Retina (tissue), 1 donor: ENCODE data around the gene GM2A.
"Not testable (repeated sequence)": the region's sequence is repeated elsewhere in the genome, so short reads cannot be mapped to it uniquely, and the experiment has no call there.

ENCODE experiments used
- DNase-seq: peaks from one replicate; pipeline ENCODE4 v3.0.0-alpha.2; 2016

Gene GM2A

DNA sequence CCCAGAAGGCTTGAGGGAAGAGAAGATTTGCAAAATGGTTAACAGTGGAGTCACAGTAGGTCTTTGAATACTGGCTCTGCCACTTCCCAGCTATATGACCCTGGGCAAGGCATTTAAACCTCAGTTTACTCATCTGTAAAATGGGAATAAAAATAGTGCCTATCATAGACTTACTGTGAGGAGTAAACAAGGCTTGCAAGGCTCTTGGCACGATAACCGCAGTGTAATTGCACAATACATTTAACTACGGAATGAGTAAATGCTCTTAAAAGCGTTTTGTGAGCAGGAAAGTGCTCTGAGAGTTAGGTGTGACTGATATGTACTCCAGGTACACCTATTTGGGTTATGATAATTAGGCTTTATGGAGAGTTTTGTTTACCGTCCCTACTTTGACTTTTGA, 42.2 kb downstream of the GM2A start:
- DNase-seq: no peak

DNA sequence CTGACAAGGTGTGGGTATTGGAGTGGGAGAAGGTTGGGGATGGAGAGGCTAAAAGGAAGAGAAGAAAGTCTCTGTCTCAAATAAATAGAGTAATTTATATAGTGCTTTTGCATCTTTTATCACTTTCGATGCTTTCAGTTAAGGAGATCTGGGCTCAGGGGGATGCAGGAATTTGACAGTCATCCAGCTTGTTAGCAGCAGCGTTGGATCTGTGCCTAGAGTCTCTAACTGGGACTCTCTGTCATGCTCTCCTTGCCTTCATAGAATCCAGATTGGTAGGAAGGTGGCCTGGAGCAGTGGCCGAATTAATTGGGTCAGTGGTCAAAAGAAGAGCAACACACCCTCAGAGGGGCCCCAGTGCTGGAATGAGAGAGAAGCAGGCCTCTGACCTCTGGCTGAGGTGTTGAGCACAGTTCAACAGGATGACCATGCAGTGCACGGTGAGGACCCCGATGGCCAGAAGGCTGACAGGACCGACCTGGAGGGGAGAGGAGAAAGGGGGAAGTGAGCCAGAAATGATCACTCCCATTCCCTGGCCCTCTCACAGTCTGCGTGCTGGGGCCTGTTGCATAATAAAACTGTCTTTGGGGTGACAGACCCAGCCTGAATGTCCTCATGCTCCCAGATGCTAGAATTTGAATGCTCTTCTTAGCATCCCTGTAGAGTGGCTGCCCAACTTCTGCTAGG, 42.9 kb downstream of the GM2A start:
- DNase-seq: peak; percentile 19

DNA sequence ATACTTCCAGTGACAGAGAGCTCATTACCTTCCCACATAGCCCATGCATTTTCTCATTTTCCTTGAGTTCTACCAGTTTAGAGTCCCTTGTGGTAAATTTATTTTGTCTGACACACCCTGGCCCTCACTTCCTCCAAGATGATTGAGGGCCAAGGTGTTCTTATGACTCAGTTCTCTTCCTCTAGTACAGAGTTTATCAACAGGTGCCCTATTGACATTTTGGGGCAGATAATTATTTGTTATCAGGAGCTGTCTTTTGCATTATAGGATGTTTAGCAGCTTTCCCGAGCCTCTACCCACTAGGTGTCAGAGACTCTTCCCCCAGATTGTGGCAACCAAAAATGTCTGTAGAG, 43.5 kb downstream of the GM2A start:
- DNase-seq: no peak

DNA sequence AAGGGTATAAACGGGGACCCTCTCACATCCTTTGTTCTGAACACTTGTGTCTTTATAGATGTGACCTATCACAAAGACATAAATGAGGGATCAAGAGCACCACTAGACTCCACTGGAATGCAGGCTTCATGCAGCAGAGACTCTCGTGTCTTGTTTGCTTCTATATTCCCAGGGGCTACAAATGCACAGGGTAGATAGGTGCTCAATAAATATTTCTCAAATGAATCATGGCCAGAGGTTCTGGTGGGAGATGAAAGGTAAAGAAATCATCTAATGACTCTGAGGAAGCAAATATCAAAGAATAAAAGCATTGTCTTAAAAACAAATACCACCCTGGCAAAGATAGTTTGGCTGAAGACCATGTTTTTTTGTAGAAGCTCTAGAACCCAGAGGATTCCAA, 44.0 kb downstream of the GM2A start:
- no peak for DNase-seq

DNA sequence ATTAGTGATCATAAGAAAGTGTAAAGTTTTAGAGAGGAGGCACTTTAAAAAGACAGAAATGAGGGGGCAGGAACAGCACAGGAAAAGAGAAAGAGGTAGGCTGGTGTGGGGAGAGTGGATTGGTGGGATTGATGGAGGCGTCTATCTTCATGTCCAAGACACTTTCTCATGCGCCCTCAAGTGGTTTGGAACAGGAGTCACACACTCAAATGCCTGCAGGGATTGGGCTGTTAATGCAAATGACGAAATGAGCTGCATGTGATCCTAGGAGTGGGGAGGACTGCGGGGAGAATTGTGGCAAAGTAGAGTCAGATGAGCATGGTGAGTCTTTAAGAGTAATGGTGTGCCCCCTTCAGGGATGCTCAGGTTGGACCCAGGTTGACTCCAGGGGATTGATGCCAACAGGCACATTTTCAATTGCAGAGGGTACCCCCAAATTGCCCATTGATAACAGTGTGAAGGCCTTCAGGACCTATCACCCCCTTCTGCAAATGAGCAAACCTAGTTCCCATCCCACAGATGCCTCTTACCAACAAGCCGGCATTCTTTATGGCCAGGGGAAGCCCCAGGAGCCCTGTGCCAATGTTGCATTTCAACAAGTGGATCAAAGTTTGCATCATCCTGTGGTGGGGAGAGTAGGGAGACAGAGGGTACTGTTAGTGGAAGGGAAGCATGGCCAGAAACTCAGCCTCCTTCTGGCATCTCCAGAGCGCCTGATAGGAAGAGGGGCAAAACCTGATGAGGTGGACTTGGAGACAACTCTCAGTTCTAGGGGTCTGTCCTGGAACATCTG, 45.3 kb downstream of the GM2A start:
- no peak for DNase-seq

DNA sequence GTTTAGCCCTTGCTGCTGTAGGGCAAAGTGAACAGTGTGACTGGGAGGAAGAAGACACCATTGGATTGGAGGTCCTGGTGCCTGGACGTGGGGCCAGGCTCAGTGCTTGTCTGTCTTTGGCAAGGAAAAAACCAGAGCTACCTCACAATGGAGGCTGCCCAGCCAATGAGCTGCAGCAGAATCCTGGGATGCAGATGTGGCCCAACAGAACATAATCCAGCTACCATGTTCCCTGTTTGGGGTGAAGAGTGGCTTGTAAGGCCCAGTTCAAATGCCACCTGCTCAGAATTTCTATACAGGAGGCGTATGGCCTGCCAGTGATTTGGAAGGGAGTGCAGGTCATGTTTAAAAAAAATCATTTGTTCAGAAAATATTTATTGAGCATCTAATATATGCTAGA, 50.7 kb downstream of the GM2A start, which contains the start of gene SLC36A3:
Gene SLC36A3 (minus strand): TSS at position 101 of the 400 bp plus-strand sequence. CDS start 412 bp downstream, outside the sequence.
- DNase-seq: no peak

DNA sequence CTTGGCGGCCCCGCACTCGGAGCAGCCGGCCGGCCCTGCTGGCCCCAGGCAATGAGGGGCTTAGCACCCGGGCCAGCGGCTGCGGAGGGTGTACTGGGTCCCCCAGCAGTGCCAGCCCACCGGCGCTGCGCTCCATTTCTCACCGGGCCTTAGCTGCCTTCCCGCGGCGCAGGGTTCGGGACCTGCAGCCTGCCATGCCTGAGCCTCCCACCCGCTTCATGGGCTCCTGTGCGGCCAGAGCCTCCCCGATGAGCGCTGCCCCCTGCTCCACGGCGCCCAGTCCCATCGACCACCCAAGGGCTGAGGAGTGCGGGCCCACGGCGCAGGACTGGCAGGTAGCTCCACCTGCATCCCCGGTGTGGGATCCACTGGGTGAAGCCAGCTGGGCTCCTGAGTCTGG, 56.3 kb downstream of the GM2A start:
- not testable (repeated sequence) for DNase-seq

DNA sequence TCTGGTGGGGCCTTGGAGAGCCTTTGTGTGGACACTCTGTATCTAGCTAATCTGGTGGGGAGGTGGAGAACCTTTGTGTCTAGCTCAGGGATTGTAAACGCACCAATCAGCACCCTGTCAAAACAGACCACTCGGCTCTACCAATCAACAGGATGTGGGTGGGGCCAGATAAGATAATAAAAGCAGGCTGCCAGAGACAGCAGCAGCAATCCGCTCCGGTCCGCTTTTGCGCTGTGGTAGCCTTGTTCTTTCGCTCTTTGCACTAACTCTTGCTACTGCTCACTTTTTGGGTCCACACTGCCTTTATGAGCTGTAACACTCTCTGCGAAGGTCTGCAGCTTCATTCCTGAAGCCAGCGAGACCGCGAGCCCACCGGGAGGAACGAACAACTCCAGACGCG, 56.8 kb downstream of the GM2A start:
- DNase-seq: not testable (repeated sequence)

DNA sequence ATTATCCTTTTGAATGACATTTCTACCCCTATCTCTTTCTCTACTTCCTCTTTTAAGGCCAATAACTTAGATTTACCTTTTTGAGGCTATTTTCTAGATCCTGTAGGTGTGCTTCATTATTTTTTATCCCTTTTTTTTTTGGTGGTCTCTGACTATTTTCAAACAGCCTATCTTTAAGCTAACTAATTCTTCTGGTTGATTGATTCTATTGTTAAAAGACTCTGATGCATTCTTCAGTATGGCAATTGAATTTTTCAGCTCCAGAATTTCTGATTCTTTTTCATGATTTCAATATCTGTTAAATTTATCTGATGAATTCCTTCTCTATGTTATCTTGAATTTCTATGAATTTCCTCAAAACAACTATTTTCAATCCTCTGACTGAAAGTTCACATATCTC, 57.9 kb downstream of the GM2A start:
- no peak for DNase-seq

DNA sequence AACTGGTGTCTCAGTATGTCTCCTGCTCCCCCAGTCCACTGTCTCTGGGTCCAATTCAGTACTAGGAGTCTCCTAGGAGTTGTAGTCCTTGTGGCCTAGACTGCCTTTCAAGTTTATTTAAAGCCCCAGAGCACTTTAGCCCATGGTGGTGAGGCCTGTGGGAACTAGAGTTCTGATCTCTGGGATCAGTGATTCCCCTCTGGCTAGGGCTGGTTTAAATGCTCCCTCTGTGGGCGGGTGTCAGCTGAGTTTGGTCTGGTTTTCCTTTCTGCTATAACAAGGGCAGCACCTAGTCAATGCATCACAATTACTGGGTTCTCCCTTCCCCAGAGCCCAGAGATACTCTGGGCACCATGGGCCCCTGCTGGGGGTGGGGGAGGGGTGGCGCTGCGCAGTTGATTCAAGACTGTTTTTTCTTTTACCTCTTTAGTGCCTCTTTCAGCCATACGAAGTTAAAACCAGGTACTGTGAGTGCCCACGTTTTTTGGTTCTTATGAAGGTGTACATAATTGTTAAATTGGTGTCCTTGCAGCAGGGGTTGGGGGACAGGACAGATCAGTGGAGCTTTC, 59.9 kb downstream of the GM2A start:
- no peak for DNase-seq

DNA sequence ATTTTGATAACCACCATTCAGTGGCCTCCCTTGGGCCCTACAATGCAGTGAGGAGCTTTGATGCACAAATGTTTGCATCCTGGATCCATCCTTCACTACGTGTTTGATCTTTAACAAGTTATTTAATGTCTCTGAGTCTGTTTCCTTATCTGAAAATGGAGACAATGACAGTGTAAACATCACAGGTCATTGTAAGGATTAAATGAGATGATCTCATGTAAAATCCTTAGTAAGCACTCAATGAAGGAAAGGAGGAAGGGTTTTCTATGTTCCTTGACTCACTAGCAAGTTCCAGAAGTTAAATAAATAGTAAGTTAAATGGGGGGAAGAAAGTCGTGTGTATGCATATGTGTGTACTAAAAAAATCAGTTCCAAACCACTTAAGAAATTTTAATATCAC, 60.4 kb downstream of the GM2A start:
- DNase-seq: no peak

DNA sequence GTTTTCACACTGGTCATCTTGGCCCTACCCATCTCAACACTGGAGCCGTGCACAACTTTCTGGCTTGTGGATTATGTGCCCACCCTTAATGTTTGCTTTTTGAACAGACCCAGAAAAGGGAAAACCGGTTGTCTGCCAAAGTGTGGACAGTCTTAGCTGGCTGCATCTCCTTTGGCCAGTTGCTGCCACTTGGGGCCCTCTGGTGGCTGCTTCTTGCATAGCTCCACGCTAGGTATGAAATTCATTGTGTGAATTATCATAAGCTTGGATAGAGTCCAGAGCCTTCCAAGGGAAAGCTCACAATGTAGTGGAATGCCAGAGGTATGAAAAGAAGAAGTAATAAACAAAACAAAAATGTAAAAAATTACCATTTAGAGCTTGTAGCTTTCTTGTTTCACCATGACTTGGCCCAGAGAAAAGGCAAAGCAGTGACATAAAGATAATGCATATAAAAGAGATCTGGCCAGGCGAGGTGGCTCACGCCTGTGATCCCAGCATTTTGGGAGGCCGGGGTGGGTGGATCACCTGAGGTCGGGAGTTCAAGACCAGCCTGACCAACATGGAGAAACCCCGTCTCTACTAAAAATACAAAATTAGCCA, 63.1 kb downstream of the GM2A start:
- peak; percentile 60 for DNase-seq

DNA sequence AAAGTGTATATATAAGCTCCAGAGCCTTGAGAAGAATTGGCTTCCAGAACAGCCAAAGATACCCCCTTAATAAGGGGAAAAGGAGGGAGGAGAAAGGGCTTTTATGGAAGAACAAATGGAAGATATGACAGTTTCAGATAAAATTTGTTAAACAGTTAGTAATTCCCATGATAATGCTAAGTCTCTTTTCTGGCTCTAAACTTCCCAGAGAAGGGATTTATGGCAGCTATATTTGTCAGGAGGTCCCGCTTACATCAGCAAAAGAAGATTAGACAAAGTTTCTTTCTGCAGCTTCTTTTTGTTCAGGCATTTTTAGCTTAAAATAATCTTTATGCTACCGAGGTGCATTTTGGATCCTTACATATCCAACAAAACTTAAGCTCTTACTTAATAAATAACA, 64.9 kb downstream of the GM2A start:
- DNase-seq: no peak

DNA sequence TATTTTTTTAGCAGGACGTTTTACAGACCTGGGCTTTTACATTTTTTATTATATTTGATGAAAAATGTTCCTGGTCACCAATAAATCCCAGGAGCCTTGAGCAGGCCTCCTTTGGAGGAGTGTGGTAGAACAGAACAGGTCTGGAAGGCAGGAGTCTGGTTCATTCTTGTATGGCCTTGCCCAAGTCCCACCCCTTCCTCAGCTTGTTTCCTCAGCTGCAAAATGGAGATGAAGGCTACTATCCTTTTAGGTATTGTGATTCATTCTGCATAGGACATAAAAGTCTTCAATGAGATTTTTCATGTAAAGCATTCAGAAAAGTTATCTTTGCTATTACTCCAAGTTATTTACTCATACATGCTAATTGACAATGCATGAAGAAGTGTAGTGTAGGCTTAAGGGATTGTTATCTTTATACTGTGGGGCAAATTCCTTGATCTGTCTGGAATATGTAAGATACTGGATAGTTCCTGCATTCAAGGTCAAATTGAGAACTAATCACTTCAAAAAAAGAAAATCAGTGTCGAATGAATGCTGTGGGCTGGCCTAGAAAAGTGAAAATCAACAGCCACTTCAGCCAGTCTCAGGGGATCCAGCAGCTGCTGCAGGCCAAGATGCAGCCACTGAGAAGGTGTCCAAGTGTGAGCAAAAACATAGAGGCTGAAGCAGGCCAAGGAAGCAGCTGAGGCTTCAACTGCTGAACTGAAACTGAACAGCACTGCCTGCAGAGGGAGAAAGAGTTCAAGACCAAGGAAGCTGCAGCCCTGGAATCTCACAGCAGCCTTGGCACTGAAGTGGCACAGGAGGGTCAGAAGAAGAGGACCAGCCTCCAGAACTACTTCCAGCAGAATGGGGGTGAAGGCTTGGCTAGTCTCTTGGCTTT, 66.1 kb downstream of the GM2A start:
- DNase-seq: peak; percentile 26
